Heart left ventricle (tissue), 16 donors: ENCODE data around the gene GRIN2A. TPM values are rescaled to one million over a fixed set of nuclear protein-coding genes. Genes with fewer than 3 reads are reported as not detected.

ENCODE experiments used
- ATAC-seq, 4 donors: fragments of 200-7000 bp; cut with Tn5 transposase; one replicate each; pipeline ENCODE4 v1.9.1; 2020 to 2022; ENCODE audit warnings: moderate library complexity in 4 of 4, mild to moderate bottlenecking in 3 of 4, moderate number of reproducible peaks in 1 of 4
- DNase-seq, 5 donors: peaks; one replicate each; pipeline ENCODE4 v3.0.0-alpha.2; 2020
- H3K27ac ChIP-seq, 12 donors: fragments of 200-600 bp; sonication (generic) in 4 of 12; one replicate each; pipeline versions ENCODE4 v1.5.0 to v1.8.0; 2016 to 2022; ENCODE audit warnings: mild to moderate bottlenecking in 2 of 12
- H3K27me3 ChIP-seq, 9 donors: fragments of 200-600 bp; sonication (generic) in 2 of 9; one replicate each; pipeline versions ENCODE4 v1.5.1 to v1.8.0; 2016 to 2022; ENCODE audit warnings: mild to moderate bottlenecking in 3 of 9
- H3K36me3 ChIP-seq, 9 donors: fragments of 200-600 bp; sonication (generic) in 2 of 9; one replicate each; pipeline versions ENCODE4 v1.5.0 to v1.8.0; 2018 to 2022; ENCODE audit warnings: mild to moderate bottlenecking in 2 of 9
- H3K4me1 ChIP-seq, 12 donors: fragments of 200-600 bp; sonication (generic) in 4 of 12; one replicate each; pipeline versions ENCODE4 v1.5.0 to v1.8.0; 2016 to 2022; ENCODE audit warnings: mild to moderate bottlenecking in 3 of 12
- H3K4me3 ChIP-seq, 12 donors: fragments of 200-600 bp; sonication (generic) in 4 of 12; one replicate each; pipeline versions ENCODE4 v1.5.0 to v1.8.0; 2017 to 2022; ENCODE audit warnings: mild to moderate bottlenecking in 9 of 12, moderate library complexity in 4 of 12
- H3K9me3 ChIP-seq, 12 donors: fragments of 200-600 bp; sonication (generic) in 4 of 12; one replicate each; pipeline versions ENCODE4 v1.5.0 to v1.8.0; 2016 to 2022; ENCODE audit warnings: mild to moderate bottlenecking in 1 of 12
- CTCF ChIP-seq, 12 donors: fragments of 200-600 bp; sonication (generic) in 4 of 12; IDR thresholded peaks; one replicate each; pipeline versions ENCODE4 v1.5.0 to v1.8.0; 2018 to 2022; ENCODE audit warnings: antibody characterized with exemption in 12 of 12, mild to moderate bottlenecking in 5 of 12
- POLR2A ChIP-seq, 2 donors: fragments of 450-650 bp; IDR thresholded peaks; one replicate each; pipeline ENCODE4 v1.6.1; 2017; ENCODE audit warnings: antibody characterized with exemption in 2 of 2, mild to moderate bottlenecking in 2 of 2, moderate library complexity in 2 of 2
- WGBS, 4 donors: extraction: QIAGEN DNeasy Blood & Tissue Kit in 2 of 4; methylation state at CpG; one replicate each; pipeline versions ENCODE4 v1.1.5 to v1.1.7; 2013 to 2018; 5-methylcytosine and 5-hydroxymethylcytosine counted together
- intact Hi-C, 10 donors: fragments of 100-400 bp; cut with DNase I; formaldehyde crosslinking; loops; one replicate each; pipeline versions ENCODE4 v1.11.1 to v1.14.2; 2022
- polyA plus RNA-seq, 2 donors: library from polyadenylated mRNA; stranded (reverse); fragments of 200-250 nt; gene quantifications; one replicate each; pipeline ENCODE4 v1.2.3, GENCODE V29; 2013
- total RNA-seq, 9 donors: library from RNA; depleted of rRNA in 2 of 9; stranded (reverse); fragments of >200 nt in 2 of 9; fragmentation: NEBNext Ultra II Directional in 3 of 9; extraction: Animal tissue kit (Norgen Biotek cat#: 25700) in 3 of 9; gene quantifications; one replicate each; pipeline versions ENCODE4 v1.1.0 to v1.2.4, GENCODE V29; 2016 to 2023
- donor health status: ischemic (EF 13 %, LVEDD 7.1; RV severe dilation, severe dysfunction).
- donor health status: healthy with polysubstance abuse.
- donor health status: DM: no; HTN: yes; CAD: no.
- donor health status: DM: no; HTN: no; CAD: no.
- donor health status: ischemic (EF 25% LVEDD 6.9; RV normal size, moderate dysfunction).
- donor health status: ischemic (EF 25% LVEDD 5.7; RV mildly dilated, moderate dysfunction).
- donor health status: healthy.
- donor health status: DM: yes; HTN: yes; CAD: no.
- donor health status: ischemic (EF 35%, LVEDD 5.7; RV mildly dilated, moderate dysfunction).
- donor health status: nonischemic (EF 11% LVEDD 7.7; RV severe dilation, severe dysfunction).
- donor health status: DM: yes; HTN: yes; CAD: no.
- donor health status: PGD.
- donor health status: ischemic (EF 29% LVEDD 5.4; RV normal size, mild dysfunction).
- donor health status: nonischemic (EF 23%, LVEDD 6.1; RV moderate dilation, normal function).

Gene GRIN2A
- total and polyA plus RNA-seq, 11 donors = 0.01 to 4.6 (median 2.6) TPM

- ATAC-seq (no peak), DNase-seq (no peak)
- WGBS, 4 donors = 78 to 91% (median 83%) methylated on average over 8 of the region's 8 CpGs
- Histone ChIP-seq H3K27me3 (no peaks in the 10 kb centered on the region), H3K36me3 (no peaks in the 10 kb centered on the region), H3K27ac (peak overlapping the region in 11 of 12 donors; percentile 16 to 89 (median 69)), H3K4me1 (peaks cover 0 to 24% (median 6%) of the 10 kb centered on the region in 12 donors), H3K4me3 (no peak overlapping the region), H3K9me3 (peaks cover 0 to 4% (median 0%) of the 10 kb centered on the region in 12 donors)
- TF ChIP-seq POLR2A (IDR thresholded peaks at IDR 0.05) (no peak), CTCF (IDR thresholded peaks at IDR 0.05) (no peak)
- intact Hi-C loops = no loop called here
Measured at GRCh38 chr16:9798952-9799580, 383.2 kb downstream of the GRIN2A start.

GRCh38 chr16:9798474-9798873 is 383.8 kb downstream of the GRIN2A start:
- H3K27ac ChIP-seq = peak overlapping the region; percentile 41 to 89 (median 76)

GRCh38 chr16:9797306-9797705 is 384.9 kb downstream of the GRIN2A start:
- DNase-seq = peak in 4 of 5 donors; percentile 30 to 69 (median 50)
- H3K36me3 ChIP-seq = no peaks in the 10 kb centered on the region
- TF ChIP-seq CTCF (IDR thresholded peaks at IDR 0.05) = no peak
- no peak for TF ChIP-seq POLR2A (IDR thresholded peaks at IDR 0.05)
- intact Hi-C loops = no loop called here
- H3K27me3 ChIP-seq = no peaks in the 10 kb centered on the region
- peak overlapping the region; percentile 41 to 89 (median 76) for H3K27ac ChIP-seq
- peaks cover 0 to 4% (median 0%) of the 10 kb centered on the region in 12 donors for H3K9me3 ChIP-seq
- ATAC-seq = peak; percentile 66 to 92 (median 88)
- 11 to 43% (median 18%) methylated on average over 6 of the region's 6 CpGs for WGBS, 4 donors
- peaks cover 0 to 24% (median 6%) of the 10 kb centered on the region in 12 donors for H3K4me1 ChIP-seq
- peak overlapping the region in 4 of 12 donors; percentile 14 to 34 (median 29) for H3K4me3 ChIP-seq

More at GRCh38 chr16:9798474-9798873, 383.8 kb downstream of the GRIN2A start:
- no peaks in the 10 kb centered on the region for H3K36me3 ChIP-seq
- H3K4me1 ChIP-seq = peaks cover 0 to 24% (median 6%) of the 10 kb centered on the region in 12 donors
- H3K9me3 ChIP-seq = peaks cover 0 to 4% (median 0%) of the 10 kb centered on the region in 12 donors
- 43 to 63% (median 51%) methylated on average over 1 of the region's 1 CpG for WGBS, 4 donors
- H3K27me3 ChIP-seq = no peaks in the 10 kb centered on the region
- peak in 1 of 5 donors; percentile 20 for DNase-seq
- H3K4me3 ChIP-seq = peak overlapping the region in 2 of 12 donors; percentile 23 to 34
- TF ChIP-seq POLR2A (IDR thresholded peaks at IDR 0.05) (no peak), CTCF (IDR thresholded peaks at IDR 0.05) (no peak)
- ATAC-seq = peak; percentile 77 to 89 (median 82)
- intact Hi-C loops = no loop called here

- H3K4me3 ChIP-seq = no peak overlapping the region
- ATAC-seq = no peak
- H3K27me3 ChIP-seq = no peaks in the 10 kb centered on the region
- intact Hi-C loops = no loop called here
- no peaks in the 10 kb centered on the region for H3K9me3 ChIP-seq
- no peaks in the 10 kb centered on the region for H3K36me3 ChIP-seq
- no peak for DNase-seq
- no peak for TF ChIP-seq CTCF (IDR thresholded peaks at IDR 0.05)
- TF ChIP-seq POLR2A (IDR thresholded peaks at IDR 0.05) = no peak
- no peak overlapping the region for H3K27ac ChIP-seq
- WGBS, 4 donors = 82 to 88% (median 87%) methylated on average over 6 of the region's 6 CpGs
- H3K4me1 ChIP-seq = peaks cover 0 to 18% (median 6%) of the 10 kb centered on the region in 12 donors
Measured at GRCh38 chr16:9793623-9794022, 388.6 kb downstream of the GRIN2A start.
